Stimulated activated naive B cell treated with anti-CD40 and anti-IgM and Interleukin-4, amounts not matched to agents 10 μg/mL and 1 μg/mL and 100 μg/mL, for 72 hours (primary cell): Measurements from ENCODE around the gene MCF2L2.

Source experiments
- ATAC-seq, 2 donors: fragments of 150-1000 bp; cut with Tn5 transposase; replicated peaks; 2 replicates each; pipeline ENCODE4 v1.10.0; 2021; ENCODE audit warnings: moderate library complexity in 1 of 2
- DNase-seq: peaks from one replicate; pipeline ENCODE4 v3.0.0; 2021
- H3K27ac Mint-ChIP-seq: one replicate; pipeline ENCODE4 v1.8.0; 2022; ENCODE audit warnings: mild to moderate bottlenecking, mixed read lengths
- H3K27me3 Mint-ChIP-seq, 2 donors: one replicate each; pipeline ENCODE4 v1.8.0; 2022; ENCODE audit warnings: mixed read lengths in 2 of 2
- H3K36me3 Mint-ChIP-seq, 2 donors: one replicate each; pipeline ENCODE4 v1.8.0; 2022; ENCODE audit warnings: mixed read lengths in 2 of 2, mild to moderate bottlenecking in 1 of 2
- H3K4me1 Mint-ChIP-seq, 2 donors: one replicate each; pipeline ENCODE4 v1.8.0; 2022; ENCODE audit warnings: mixed read lengths in 2 of 2, mild to moderate bottlenecking in 1 of 2
- H3K4me3 Mint-ChIP-seq, 2 donors: one replicate each; pipeline ENCODE4 v1.8.0; 2022; ENCODE audit warnings: mild to moderate bottlenecking in 2 of 2, mixed read lengths in 2 of 2, moderate library complexity in 1 of 2
- H3K9me3 Mint-ChIP-seq, 2 donors: one replicate each; pipeline ENCODE4 v1.8.0; 2022; ENCODE audit warnings: mixed read lengths in 2 of 2, mild to moderate bottlenecking in 1 of 2

MCF2L2 gene

DNA sequence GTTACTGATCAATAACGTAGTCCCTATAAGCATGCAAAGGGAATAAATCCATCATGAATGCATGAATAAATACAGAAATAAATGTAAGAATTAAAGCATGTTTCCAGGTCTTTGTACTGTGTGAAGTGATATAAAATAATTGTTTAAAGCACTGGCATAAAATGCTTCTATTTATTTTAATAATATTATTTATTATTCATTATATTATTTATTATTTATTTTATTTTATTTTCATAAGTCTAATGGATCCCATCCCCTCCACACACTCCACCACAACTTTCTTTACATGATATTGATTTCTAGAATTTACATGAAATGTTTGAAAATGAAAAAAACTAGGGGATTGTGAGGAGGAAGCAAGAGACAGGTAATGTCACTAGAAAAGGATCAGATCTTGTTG, 73.5 kb downstream of the MCF2L2 start:
- no peak overlapping the region for H3K27ac Mint-ChIP-seq
- H3K4me1 Mint-ChIP-seq = peaks cover 0 to 16% of the 10 kb centered on the region in 2 donors
- peaks cover 6 to 7% of the 10 kb centered on the region in 2 donors for H3K36me3 Mint-ChIP-seq
- H3K9me3 Mint-ChIP-seq = no peaks in the 10 kb centered on the region
- H3K4me3 Mint-ChIP-seq = no peak overlapping the region
- peaks cover 8 to 12% of the 10 kb centered on the region in 2 donors for H3K27me3 Mint-ChIP-seq
- ATAC-seq (no peak), DNase-seq (no peak)

- DNase-seq (no peak), ATAC-seq (no peak)
- Mint-ChIP-seq H3K27me3 (peaks cover 8 to 12% of the 10 kb centered on the region in 2 donors), H3K4me1 (peaks cover 0 to 16% of the 10 kb centered on the region in 2 donors), H3K36me3 (peaks cover 6 to 7% of the 10 kb centered on the region in 2 donors), H3K9me3 (no peaks in the 10 kb centered on the region), H3K4me3 (no peak overlapping the region), H3K27ac (no peak overlapping the region)
These were observed 74.0 kb downstream of the MCF2L2 start for GRCh38 chr3:183354325-183354831.

GRCh38 chr3:183353421-183353820, 75.0 kb downstream of the MCF2L2 start:
- Mint-ChIP-seq H3K4me3 (no peak overlapping the region), H3K4me1 (peaks cover 0 to 15% of the 10 kb centered on the region in 2 donors), H3K27me3 (peaks cover 8 to 11% of the 10 kb centered on the region in 2 donors), H3K9me3 (no peaks in the 10 kb centered on the region), H3K27ac (no peak overlapping the region), H3K36me3 (peaks cover 6 to 7% of the 10 kb centered on the region in 2 donors)
- DNase-seq (no peak), ATAC-seq (no peak)

GRCh38 chr3:183350164-183350563, 78.3 kb downstream of the MCF2L2 start:
- Mint-ChIP-seq H3K36me3 (no peaks in the 10 kb centered on the region), H3K4me3 (no peak overlapping the region), H3K27me3 (peaks cover 10 to 12% of the 10 kb centered on the region in 2 donors), H3K4me1 (no peaks in the 10 kb centered on the region), H3K9me3 (peaks cover 2% of the 10 kb centered on the region in 2 donors), H3K27ac (no peak overlapping the region)
- DNase-seq (no peak), ATAC-seq (no peak)

DNA sequence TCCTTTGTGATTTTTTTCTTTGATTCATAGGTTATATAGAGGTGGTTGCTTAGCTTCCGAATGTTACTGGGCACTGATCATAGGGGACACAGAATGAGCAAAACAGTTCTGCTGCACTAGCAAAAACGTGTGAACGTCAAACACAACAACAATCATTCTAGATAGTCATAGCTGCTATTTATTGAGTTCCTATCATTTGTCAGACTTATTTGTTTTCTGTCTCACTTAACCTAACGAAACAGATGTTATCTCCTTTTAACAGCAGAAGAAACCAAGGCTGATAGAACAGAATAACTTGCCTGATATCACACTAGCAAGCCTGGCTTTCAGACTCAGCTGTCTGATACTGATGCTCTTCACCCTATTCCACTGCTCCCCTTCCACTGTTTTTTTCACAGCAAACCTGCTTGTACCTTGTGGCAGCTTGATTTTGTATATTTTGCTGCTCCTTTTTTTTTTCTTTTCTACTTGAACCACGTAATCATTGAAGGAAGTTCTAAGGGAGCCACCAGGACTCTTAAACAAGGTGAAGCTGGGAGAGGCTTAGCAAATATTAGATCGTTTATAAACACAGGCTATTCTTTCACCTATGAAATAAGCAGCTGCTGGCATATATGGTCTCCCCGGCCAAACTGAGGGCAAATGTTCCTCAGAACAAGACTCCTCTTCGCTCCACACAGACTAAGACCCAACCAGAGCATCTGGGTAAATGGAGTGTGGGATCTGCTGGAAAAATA, 78.8 kb downstream of the MCF2L2 start:
- Mint-ChIP-seq H3K4me1 (no peaks in the 10 kb centered on the region), H3K9me3 (peaks cover 2 to 4% of the 10 kb centered on the region in 2 donors), H3K27ac (no peak overlapping the region), H3K27me3 (peaks cover 15% of the 10 kb centered on the region in 2 donors), H3K36me3 (no peaks in the 10 kb centered on the region), H3K4me3 (no peak overlapping the region)
- ATAC-seq (no peak), DNase-seq (no peak)

DNA sequence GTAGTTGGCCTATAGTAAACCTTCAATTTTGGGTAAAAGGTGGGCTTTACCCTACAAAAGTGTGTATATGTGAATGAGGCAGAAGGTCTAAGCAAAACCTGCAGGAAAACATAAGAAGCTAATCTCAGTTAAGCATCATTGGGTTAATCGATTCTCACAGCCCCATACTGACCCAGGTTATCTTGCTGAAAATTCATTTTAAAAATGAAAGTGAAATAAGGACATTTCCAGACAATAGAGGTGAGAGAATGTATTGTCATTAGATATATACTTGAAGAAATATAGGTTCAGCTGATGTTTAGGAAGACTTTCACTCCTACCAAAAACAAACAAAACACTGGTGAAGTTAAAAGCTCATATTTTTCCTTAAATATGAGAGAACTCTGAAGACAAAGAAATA, 85.6 kb downstream of the MCF2L2 start:
- Mint-ChIP-seq H3K4me1 (no peaks in the 10 kb centered on the region), H3K36me3 (peaks cover 0 to 3% of the 10 kb centered on the region in 2 donors), H3K4me3 (no peak overlapping the region), H3K27me3 (peaks cover 15 to 23% of the 10 kb centered on the region in 2 donors), H3K9me3 (peaks cover 4% of the 10 kb centered on the region in 2 donors), H3K27ac (no peak overlapping the region)
- no peak for ATAC-seq
- no peak for DNase-seq

- ATAC-seq (no peak), DNase-seq (no peak)
- H3K27me3 Mint-ChIP-seq = peaks cover 15 to 23% of the 10 kb centered on the region in 2 donors
- peaks cover 4% of the 10 kb centered on the region in 2 donors for H3K9me3 Mint-ChIP-seq
- H3K4me3 Mint-ChIP-seq = no peak overlapping the region
- peaks cover 2 to 3% of the 10 kb centered on the region in 2 donors for H3K36me3 Mint-ChIP-seq
- no peak overlapping the region for H3K27ac Mint-ChIP-seq
- H3K4me1 Mint-ChIP-seq = no peaks in the 10 kb centered on the region
These were observed 86.7 kb downstream of the MCF2L2 start for GRCh38 chr3:183341545-183342288.

- peaks cover 3 to 14% of the 10 kb centered on the region in 2 donors for H3K27me3 Mint-ChIP-seq
- H3K4me1 Mint-ChIP-seq = no peaks in the 10 kb centered on the region
- no peak overlapping the region for H3K4me3 Mint-ChIP-seq
- H3K36me3 Mint-ChIP-seq = peaks cover 2 to 3% of the 10 kb centered on the region in 2 donors
- peaks cover 2 to 3% of the 10 kb centered on the region in 2 donors for H3K9me3 Mint-ChIP-seq
- no peak overlapping the region for H3K27ac Mint-ChIP-seq
- no peak for DNase-seq
- no peak for ATAC-seq
These were observed 88.2 kb downstream of the MCF2L2 start for GRCh38 chr3:183340222-183340621.

DNA sequence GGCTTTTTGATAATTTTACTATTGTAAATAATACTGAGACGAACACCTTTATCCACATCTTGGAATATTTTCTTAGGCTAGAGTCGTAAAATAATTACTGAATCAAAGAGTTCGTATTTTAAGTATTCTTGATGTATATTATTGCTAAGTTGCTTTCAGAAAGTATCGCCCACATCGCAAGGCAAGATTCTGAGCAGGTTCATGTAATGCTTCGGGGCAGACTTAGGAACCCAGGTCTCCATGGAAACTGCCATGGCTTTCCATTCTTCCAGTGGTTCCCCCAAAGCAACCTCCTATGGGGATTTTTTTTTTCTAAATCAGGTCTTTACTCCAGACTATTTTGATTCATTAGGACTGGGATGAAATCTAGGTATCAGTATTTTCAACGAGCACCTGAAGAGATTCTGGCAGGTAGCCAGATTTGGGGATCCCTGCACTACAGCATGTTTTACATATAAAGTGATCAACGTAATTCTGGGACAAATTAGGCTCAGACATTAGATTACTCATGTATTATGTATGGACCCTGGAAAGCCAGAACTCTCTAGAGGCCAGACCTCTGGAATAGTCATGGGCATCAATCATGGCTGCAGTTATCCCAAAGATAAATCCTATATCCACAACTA, 88.8 kb downstream of the MCF2L2 start:
- no peaks in the 10 kb centered on the region for H3K4me1 Mint-ChIP-seq

GRCh38 chr3:183338520-183338919, 89.9 kb downstream of the MCF2L2 start:
- Mint-ChIP-seq H3K27me3 (peaks cover 0 to 5% of the 10 kb centered on the region in 2 donors), H3K4me1 (no peaks in the 10 kb centered on the region), H3K9me3 (no peaks in the 10 kb centered on the region), H3K36me3 (peaks cover 2 to 3% of the 10 kb centered on the region in 2 donors), H3K27ac (no peak overlapping the region), H3K4me3 (no peak overlapping the region)
- DNase-seq (no peak), ATAC-seq (no peak)

More for the DNA sequence above, 88.8 kb downstream of the MCF2L2 start:
- H3K4me3 Mint-ChIP-seq = no peak overlapping the region
- ATAC-seq = no peak
- DNase-seq = no peak
- H3K36me3 Mint-ChIP-seq = peaks cover 2 to 3% of the 10 kb centered on the region in 2 donors
- peaks cover 0 to 2% of the 10 kb centered on the region in 2 donors for H3K9me3 Mint-ChIP-seq
- peaks cover 0 to 8% of the 10 kb centered on the region in 2 donors for H3K27me3 Mint-ChIP-seq
- no peak overlapping the region for H3K27ac Mint-ChIP-seq

DNA sequence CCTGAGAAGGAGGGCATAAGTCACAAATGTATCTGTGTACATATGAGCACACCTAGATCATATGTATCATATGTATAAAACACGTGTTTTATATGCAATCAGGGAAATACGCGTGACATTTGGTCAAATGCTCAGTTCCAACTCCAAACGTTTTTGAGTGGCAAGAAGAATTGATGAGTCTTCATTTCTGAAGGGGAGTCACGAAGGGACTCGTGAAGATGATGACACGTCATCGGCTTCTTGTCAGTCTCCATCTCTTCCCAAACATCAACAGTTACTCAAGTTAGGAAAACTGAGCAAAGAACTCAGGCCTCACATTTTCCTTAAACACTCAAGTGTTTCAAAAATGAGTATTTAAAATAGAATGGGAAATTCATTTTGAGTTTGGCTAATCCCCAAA, 95.9 kb downstream of the MCF2L2 start:
- Mint-ChIP-seq H3K4me1 (peaks cover 3 to 11% of the 10 kb centered on the region in 2 donors), H3K4me3 (no peak overlapping the region), H3K36me3 (peaks cover 0 to 2% of the 10 kb centered on the region in 2 donors), H3K27me3 (peaks cover 0 to 2% of the 10 kb centered on the region in 2 donors), H3K9me3 (no peaks in the 10 kb centered on the region), H3K27ac (no peak overlapping the region)
- DNase-seq (no peak), ATAC-seq (no peak)

- DNase-seq (no peak), ATAC-seq (no peak)
- Mint-ChIP-seq H3K4me3 (no peak overlapping the region), H3K9me3 (no peaks in the 10 kb centered on the region), H3K36me3 (no peaks in the 10 kb centered on the region), H3K4me1 (peaks cover 7 to 18% of the 10 kb centered on the region in 2 donors), H3K27ac (no peak overlapping the region), H3K27me3 (peaks cover 0 to 5% of the 10 kb centered on the region in 2 donors)
These were observed 96.9 kb downstream of the MCF2L2 start for GRCh38 chr3:183331498-183331897.

- DNase-seq (no peak), ATAC-seq (no peak)
- peaks cover 0 to under 1% of the 10 kb centered on the region in 2 donors for H3K36me3 Mint-ChIP-seq
- H3K27me3 Mint-ChIP-seq = peaks cover 0 to 5% of the 10 kb centered on the region in 2 donors
- no peak overlapping the region for H3K4me3 Mint-ChIP-seq
- no peaks in the 10 kb centered on the region for H3K9me3 Mint-ChIP-seq
- no peak overlapping the region for H3K27ac Mint-ChIP-seq
- H3K4me1 Mint-ChIP-seq = peaks cover 10 to 24% of the 10 kb centered on the region in 2 donors
These were observed 97.5 kb downstream of the MCF2L2 start for GRCh38 chr3:183330881-183331280.

GRCh38 chr3:183329543-183329942, 98.9 kb downstream of the MCF2L2 start:
- H3K27me3 Mint-ChIP-seq = peaks cover 0 to 5% of the 10 kb centered on the region in 2 donors

More at GRCh38 chr3:183329543-183329942, 98.9 kb downstream of the MCF2L2 start:
- no peak overlapping the region for H3K4me3 Mint-ChIP-seq
- no peak overlapping the region for H3K27ac Mint-ChIP-seq
- no peaks in the 10 kb centered on the region for H3K9me3 Mint-ChIP-seq
- H3K4me1 Mint-ChIP-seq = peaks cover 10 to 28% of the 10 kb centered on the region in 2 donors
- ATAC-seq (no peak), DNase-seq (no peak)
- peaks cover 0 to 1% of the 10 kb centered on the region in 2 donors for H3K36me3 Mint-ChIP-seq
